Measurements from ENCODE around the gene RFTN1. TPM values are rescaled to one million over a fixed set of nuclear protein-coding genes. Genes with fewer than 3 reads are reported as not detected.
A peak's percentile ranks its signal among the peaks of the same experiment; 100 is the strongest.

RFTN1 gene
- total and polyA plus RNA-seq, 10 of the 15 experiments (the other 5 are each of a cell fraction or from before 2014, with no cell fraction given) = 20.6 to 213 (median 147) TPM

DNA sequence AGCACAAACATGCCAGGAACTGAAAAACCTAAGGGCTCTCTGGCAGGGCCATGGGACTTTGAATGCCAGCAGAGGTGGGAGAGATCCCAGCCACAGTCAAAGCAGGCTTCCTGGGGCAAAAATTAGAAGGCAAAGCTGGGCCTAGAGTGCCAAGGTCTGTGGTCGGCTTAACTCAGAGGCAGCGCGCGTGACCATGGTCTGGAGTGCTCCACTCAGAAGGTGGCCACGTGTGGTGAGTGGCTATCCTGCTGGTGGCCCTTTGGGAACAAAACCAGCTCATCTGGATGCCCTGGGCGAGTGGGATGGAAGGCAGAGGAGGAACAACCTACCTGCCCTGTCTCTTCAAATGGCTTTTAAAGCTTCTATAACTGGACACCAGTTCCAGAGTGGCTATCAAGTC lies 185.4 kb downstream of the RFTN1 start (continued):
- TF ChIP-seq, protein P1, sequence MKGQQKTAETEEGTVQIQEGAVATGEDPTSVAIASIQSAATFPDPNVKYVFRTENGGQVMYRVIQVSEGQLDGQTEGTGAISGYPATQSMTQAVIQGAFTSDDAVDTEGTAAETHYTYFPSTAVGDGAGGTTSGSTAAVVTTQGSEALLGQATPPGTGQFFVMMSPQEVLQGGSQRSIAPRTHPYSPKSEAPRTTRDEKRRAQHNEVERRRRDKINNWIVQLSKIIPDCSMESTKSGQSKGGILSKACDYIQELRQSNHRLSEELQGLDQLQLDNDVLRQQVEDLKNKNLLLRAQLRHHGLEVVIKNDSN (IDR thresholded peaks at IDR 0.05; ENCODE audit: borderline replicate concordance, extremely low read length, insufficient read depth, low read depth, low read length) = no peak
- TF ChIP-seq ZZZ3 (IDR thresholded peaks at IDR 0.05; ENCODE audit: control insufficient read depth, insufficient read length, low read depth) (no peak), PAX5 (IDR thresholded peaks at IDR 0.05; ENCODE audit: borderline replicate concordance, low read depth, low read length) (no peak)

DNA sequence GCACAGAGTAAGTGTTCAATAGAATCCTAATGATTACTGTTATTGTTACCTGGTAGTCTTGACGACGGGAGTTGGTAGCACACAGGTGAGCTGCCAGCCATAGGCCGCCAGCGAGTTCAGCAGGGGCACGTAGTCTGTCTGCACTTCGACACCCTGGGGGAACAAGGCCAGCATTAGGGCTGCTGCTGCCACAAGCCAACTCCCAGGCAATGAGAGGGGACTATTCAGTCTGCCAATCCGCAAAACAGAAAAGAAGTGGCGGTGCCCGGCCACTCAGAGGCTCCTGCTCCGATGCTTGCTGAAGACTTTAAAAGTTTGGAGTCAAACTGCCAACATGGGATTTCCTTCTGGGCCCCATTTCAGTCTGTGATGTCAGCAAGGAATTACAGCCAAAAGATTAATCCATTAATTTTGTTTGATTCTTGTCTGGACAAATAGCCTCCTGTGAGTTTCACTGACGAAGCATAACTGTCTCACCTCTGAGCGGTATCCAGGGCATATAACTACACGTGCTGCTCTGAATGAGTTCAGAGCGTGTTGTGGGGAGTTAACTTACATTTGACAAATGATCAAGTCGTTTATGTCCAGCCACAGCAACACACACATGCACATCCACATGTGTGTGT lies 186.7 kb downstream of the RFTN1 start:
- 0 out of 3 replicates have a peak, but pooled peaks cover 2% of the 10 kb centered on the region for H3K9me3 ChIP-seq (replicated peaks; ENCODE audit: control insufficient read depth, insufficient read depth, low read length)
- 92% methylated on average over 15 of the region's 15 CpGs for WGBS (ENCODE audit: insufficient coverage, insufficient replicate concordance, low lambda C conversion rate, missing lambda C conversion rate)
- intact Hi-C loops (cut with micrococcal nuclease; ENCODE audit: unreplicated experiment) = no loop called here
- POLR2A ChIA-PET = no interaction called here
- H3K4me2 ChIP-seq (ENCODE audit: control insufficient read depth, insufficient read depth) = no peak overlapping the region
- in situ Hi-C loops (cut with MboI) = no loop called here
- H4K20me1 ChIP-seq (ENCODE audit: control insufficient read depth, insufficient read depth) = no peaks in the 10 kb centered on the region
- no peak overlapping the region for H3K9ac ChIP-seq (ENCODE audit: control insufficient read depth, insufficient read depth, low read length)
- H3K4me3 ChIP-seq = no peak overlapping the region
- H3K4me1 ChIP-seq (ENCODE audit: control insufficient read depth, insufficient read depth, low read length) = no peaks in the 10 kb centered on the region
- no peak overlapping the region for H3K27ac ChIP-seq (ENCODE audit: control insufficient read depth, insufficient read depth)
- CTCF ChIA-PET = no interaction called here
- FAIRE-seq (no peak), ATAC-seq (no peak), DNase-seq (ENCODE audit: low read depth, low spot score) (no peak)
- RAD21 ChIA-PET (ENCODE audit: unreplicated experiment) = no interaction called here
- SMC1A ChIA-PET (ENCODE audit: uncharacterized antibody, unreplicated experiment) = no interaction called here
- BruUV-seq (replicated peaks) = no TSS peak
- peaks cover 3% of the 10 kb centered on the region for H3K79me2 ChIP-seq (ENCODE audit: control insufficient read depth, insufficient read depth, low read length)
- peaks cover 36 to 54% of the 10 kb centered on the region in 2 experiments for H3K36me3 ChIP-seq (ENCODE audit: control insufficient read depth in 2 of 2, insufficient read depth in 2 of 2, low read length in 1 of 2)
- H2AFZ ChIP-seq (ENCODE audit: control insufficient read depth, low read depth, low read length) = no peak overlapping the region
- no peaks in the 10 kb centered on the region for H3K27me3 ChIP-seq (replicated peaks in 1 of 2; ENCODE audit: control insufficient read depth in 2 of 2, insufficient read depth in 2 of 2, low read length in 1 of 2)
- TF ChIP-seq POLR2AphosphoS5 (IDR thresholded peaks at IDR 0.05; ENCODE audit: low read length) = peak; percentile 17; the same call in 1 of the 2 replicates
- no peak for TF ChIP-seq ZSCAN29 (IDR thresholded peaks at IDR 0.05)
- TF ChIP-seq NFXL1 (IDR thresholded peaks at IDR 0.05; ENCODE audit: borderline replicate concordance) = no peak
- no peak for TF ChIP-seq SREBF2 (IDR thresholded peaks at IDR 0.05; ENCODE audit: low read length)
- no peak for TF ChIP-seq DPF2 (IDR thresholded peaks at IDR 0.05)
